HepG2 (cell line): Measurements from ENCODE around the gene SRSF2. TPM values are rescaled to one million over a fixed set of nuclear protein-coding genes. Genes with fewer than 3 reads are reported as not detected.

Experiments
- ATF2 ChIP-seq: sonication (generic); formaldehyde crosslinking; IDR thresholded peaks from 2 replicates; pipeline ENCODE4 v1.4.0; 2020; ENCODE audit warnings: missing genetic modification reagents
- ATRX ChIP-seq: sonication (generic); formaldehyde crosslinking; IDR thresholded peaks from 2 replicates; pipeline ENCODE4 v1.4.0; 2020; ENCODE audit warnings: missing genetic modification reagents, borderline replicate concordance
- CENPT ChIP-seq: sonication (generic); formaldehyde crosslinking; IDR thresholded peaks from 2 replicates; pipeline ENCODE4 v1.8.0; 2022; ENCODE audit warnings: low read depth, mild to moderate bottlenecking, moderate library complexity, missing genetic modification reagents
- KDM5B ChIP-seq: sonication (generic); formaldehyde crosslinking; IDR thresholded peaks from 2 replicates; pipeline ENCODE4 v1.4.0; 2020; ENCODE audit warnings: missing genetic modification reagents, mild to moderate bottlenecking, borderline replicate concordance
- KLF9 ChIP-seq: IDR thresholded peaks from 2 replicates; pipeline ENCODE4 v1.6.1; 2016; ENCODE audit warnings: low read depth
- PHF8 ChIP-seq: sonication (generic); formaldehyde crosslinking; IDR thresholded peaks from 2 replicates; pipeline ENCODE4 v1.5.0; 2020; ENCODE audit warnings: missing genetic modification reagents
- RFX5 ChIP-seq: IDR thresholded peaks from 2 replicates; pipeline ENCODE4 v1.6.1; 2011; ENCODE audit warnings: low read depth, low read length, improper control_type of control experiment
- SMAD1 ChIP-seq: sonication (generic); formaldehyde crosslinking; IDR thresholded peaks from 2 replicates; pipeline ENCODE4 v1.4.0; 2020; ENCODE audit warnings: missing genetic modification reagents, low read depth, mild to moderate bottlenecking, borderline replicate concordance
- SP140L ChIP-seq: sonication (generic); formaldehyde crosslinking; IDR thresholded peaks from 2 replicates; pipeline ENCODE4 v1.4.0; 2020; ENCODE audit warnings: missing genetic modification reagents, borderline replicate concordance
- SSRP1 ChIP-seq: IDR thresholded peaks from 2 replicates; pipeline ENCODE4 v1.6.1; 2016; ENCODE audit warnings: control low read depth
- SUZ12 ChIP-seq: fragments of 150-350 bp; IDR thresholded peaks from 2 replicates; pipeline ENCODE4 v1.6.1; 2014; ENCODE audit warnings: low read depth, low read length
- TCF12 ChIP-seq, 2 experiments: fragments of 450-650 bp in 1 of 2; sonication (generic) in 1 of 2; formaldehyde crosslinking in 1 of 2; IDR thresholded peaks; 2 replicates each; pipeline versions ENCODE4 v1.6.1 to v1.8.0; 2017 to 2022; ENCODE audit warnings: antibody characterized with exemption in 1 of 2, mild to moderate bottlenecking in 1 of 2, missing genetic modification reagents in 1 of 2, moderate library complexity in 1 of 2
- THAP11 ChIP-seq: IDR thresholded peaks from 2 replicates; pipeline ENCODE4 v1.6.1; 2016; ENCODE audit warnings: missing biosample characterization, missing genetic modification reagents
- TOE1 ChIP-seq: sonication (generic); formaldehyde crosslinking; IDR thresholded peaks from 2 replicates; pipeline ENCODE4 v1.4.0; 2020; ENCODE audit warnings: mild to moderate bottlenecking, missing genetic modification reagents
- XBP1 ChIP-seq: sonication (generic); formaldehyde crosslinking; IDR thresholded peaks from 2 replicates; pipeline ENCODE4 v1.5.0; 2020; ENCODE audit warnings: missing genetic modification reagents
- ZBTB7A ChIP-seq: sonication (generic); formaldehyde crosslinking; IDR thresholded peaks from 2 replicates; pipeline ENCODE4 v1.8.0; 2022; ENCODE audit warnings: mild to moderate bottlenecking, missing genetic modification reagents
- ZEB1 ChIP-seq: IDR thresholded peaks from 2 replicates; pipeline ENCODE4 v1.6.1; 2012; ENCODE audit warnings: mild to moderate bottlenecking, low read depth, inconsistent platforms; ENCODE audit not compliant: insufficient replicate concordance
- ZNF136 ChIP-seq: sonication (generic); formaldehyde crosslinking; IDR thresholded peaks from 2 replicates; pipeline ENCODE4 v1.8.1; 2022; ENCODE audit warnings: low read depth, mild to moderate bottlenecking, moderate library complexity, missing genetic modification reagents
- ZNF230 ChIP-seq: sonication (generic); formaldehyde crosslinking; IDR thresholded peaks from 2 replicates; pipeline ENCODE4 v1.4.0; 2020; ENCODE audit warnings: mild to moderate bottlenecking, missing genetic modification reagents
- ZNF235 ChIP-seq: sonication (generic); formaldehyde crosslinking; IDR thresholded peaks from 2 replicates; pipeline ENCODE4 v1.8.1; 2023; ENCODE audit warnings: mild to moderate bottlenecking, missing genetic modification reagents, borderline replicate concordance
- ZNF335 ChIP-seq: sonication (generic); formaldehyde crosslinking; IDR thresholded peaks from 2 replicates; pipeline ENCODE4 v1.4.0; 2020; ENCODE audit warnings: missing genetic modification reagents
- ZNF543 ChIP-seq: sonication (generic); formaldehyde crosslinking; IDR thresholded peaks from 2 replicates; pipeline ENCODE4 v1.4.0; 2020; ENCODE audit warnings: mild to moderate bottlenecking, missing genetic modification reagents
- ZNF850 ChIP-seq: sonication (generic); formaldehyde crosslinking; conservative IDR thresholded peaks from 2 replicates; pipeline ENCODE4 v1.9.0; 2021; ENCODE audit warnings: mild to moderate bottlenecking, missing genetic modification reagents
- ZSCAN20 ChIP-seq: sonication (generic); formaldehyde crosslinking; IDR thresholded peaks from 2 replicates; pipeline ENCODE4 v1.4.0; 2020; ENCODE audit warnings: missing genetic modification reagents, mild to moderate bottlenecking, borderline replicate concordance
- polyA plus RNA-seq, 8 experiments: library from polyadenylated mRNA; depleted of rRNA in 3 of 8; stranded (reverse) in 7 of 8; unstranded in 1 of 8; fragments of >200 nt; fragmentation: Illumina TruSeq in 4 of 8; extraction: Trizol in 4 of 8; gene quantifications; 2 replicates each; pipeline versions ENCODE4 v1.2.1 to v1.2.3, GENCODE V29; 2011 to 2016; ENCODE audit warnings: low read depth in 4 of 8, missing spikeins in 1 of 8, mixed read lengths in 1 of 8; ENCODE audit not compliant: insufficient read depth in 1 of 8
- total RNA-seq, 5 experiments: library from RNA; depleted of rRNA; stranded (reverse); fragments of >200 nt; fragmentation: Illumina TruSeq; extraction: Trizol; gene quantifications; 2 replicates each; pipeline ENCODE4 v1.2.3, GENCODE V29; 2016; ENCODE audit warnings: low read depth in 1 of 5
- TF ChIP-seq, protein P1 (sequence below): IDR thresholded peaks from 2 replicates; pipeline ENCODE4 v1.6.1; 2016; ENCODE audit warnings: mild to moderate bottlenecking, missing biosample characterization, missing genetic modification reagents
- TF ChIP-seq, protein P2 (sequence below): sonication (generic); formaldehyde crosslinking; IDR thresholded peaks from 2 replicates; pipeline ENCODE4 v1.5.1; 2020; ENCODE audit warnings: mild to moderate bottlenecking, moderate library complexity, missing genetic modification reagents
- TF ChIP-seq, protein P3 (sequence below): sonication (generic); formaldehyde crosslinking; IDR thresholded peaks from 2 replicates; pipeline ENCODE4 v1.4.0; 2020; ENCODE audit warnings: missing genetic modification reagents

SRSF2 gene
- total and polyA plus RNA-seq, 2 of the 13 experiments (the other 11 are each of a cell fraction or from before 2014, with no cell fraction given): 306 to 319 TPM

DNA sequence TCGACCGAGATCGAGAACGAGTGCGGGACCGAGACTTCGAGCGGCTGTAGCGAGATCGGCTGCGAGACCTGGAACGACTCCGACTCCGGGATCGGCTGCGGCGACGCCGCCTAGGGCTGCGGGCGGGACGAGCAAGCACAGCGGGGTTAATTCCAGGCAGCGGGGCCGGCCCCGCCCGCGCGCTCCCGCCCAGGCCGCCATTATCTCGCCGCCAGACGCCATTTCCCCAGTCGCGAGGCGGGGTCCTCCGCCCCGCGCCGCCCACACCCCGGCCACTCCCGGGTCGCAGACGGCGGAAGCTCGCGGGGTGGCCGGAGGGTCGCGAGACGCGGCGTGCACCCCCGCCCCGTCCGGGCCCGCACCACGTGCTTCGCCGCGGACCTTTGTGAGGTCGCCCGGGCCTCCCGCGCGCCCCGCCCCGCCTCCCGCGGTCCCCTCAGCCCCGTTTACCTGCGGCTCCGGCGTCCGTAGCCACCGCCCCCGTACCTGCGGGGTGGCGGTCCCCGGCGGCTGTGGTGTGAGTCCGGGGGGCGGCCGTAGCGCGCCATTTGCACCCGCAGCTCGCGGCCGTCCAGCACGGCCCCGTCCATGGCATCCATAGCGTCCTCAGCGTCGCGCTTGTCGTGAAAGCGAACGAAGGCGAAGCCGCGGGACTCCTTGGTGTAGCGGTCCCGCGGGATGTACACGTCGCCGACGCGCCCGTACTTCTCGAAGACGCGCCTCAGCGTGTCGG, 616 bp downstream of the SRSF2 start (continued):
- no peak for TF ChIP-seq ATF2 (CRISPR knock-in tag)
- TF ChIP-seq RFX5: no peak
- no peak for TF ChIP-seq ZEB1
- no peak for TF ChIP-seq ZNF230
- TF ChIP-seq XBP1 (CRISPR knock-in tag): no peak
- TF ChIP-seq SMAD1 (CRISPR knock-in tag): no peak
- TF ChIP-seq ZSCAN20 (CRISPR knock-in tag): 0 out of 2 replicates have a peak, but pooled peaks have one; percentile 63
- TF ChIP-seq, protein P1, sequence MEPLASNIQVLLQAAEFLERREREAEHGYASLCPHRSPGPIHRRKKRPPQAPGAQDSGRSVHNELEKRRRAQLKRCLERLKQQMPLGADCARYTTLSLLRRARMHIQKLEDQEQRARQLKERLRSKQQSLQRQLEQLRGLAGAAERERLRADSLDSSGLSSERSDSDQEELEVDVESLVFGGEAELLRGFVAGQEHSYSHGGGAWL: no peak
- no peak for TF ChIP-seq KLF9 (CRISPR knock-in tag)
- TF ChIP-seq ZNF235 (CRISPR knock-in tag): no peak
- TF ChIP-seq ZBTB7A (CRISPR knock-in tag): no peak
- TF ChIP-seq CENPT (CRISPR knock-in tag): no peak; the same call in 1 of the 2 replicates
- TF ChIP-seq ZNF335: no peak
- no peak for TF ChIP-seq KDM5B (CRISPR knock-in tag)
- TF ChIP-seq, protein P2, sequence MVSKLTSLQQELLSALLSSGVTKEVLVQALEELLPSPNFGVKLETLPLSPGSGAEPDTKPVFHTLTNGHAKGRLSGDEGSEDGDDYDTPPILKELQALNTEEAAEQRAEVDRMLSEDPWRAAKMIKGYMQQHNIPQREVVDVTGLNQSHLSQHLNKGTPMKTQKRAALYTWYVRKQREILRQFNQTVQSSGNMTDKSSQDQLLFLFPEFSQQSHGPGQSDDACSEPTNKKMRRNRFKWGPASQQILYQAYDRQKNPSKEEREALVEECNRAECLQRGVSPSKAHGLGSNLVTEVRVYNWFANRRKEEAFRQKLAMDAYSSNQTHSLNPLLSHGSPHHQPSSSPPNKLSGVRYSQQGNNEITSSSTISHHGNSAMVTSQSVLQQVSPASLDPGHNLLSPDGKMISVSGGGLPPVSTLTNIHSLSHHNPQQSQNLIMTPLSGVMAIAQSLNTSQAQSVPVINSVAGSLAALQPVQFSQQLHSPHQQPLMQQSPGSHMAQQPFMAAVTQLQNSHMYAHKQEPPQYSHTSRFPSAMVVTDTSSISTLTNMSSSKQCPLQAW: no peak
- TF ChIP-seq ZNF543 (CRISPR knock-in tag): no peak
- TF ChIP-seq ZNF850 (CRISPR knock-in tag): no peak
- TF ChIP-seq SUZ12: no peak
- peak; percentile 53; the same call in 1 of the 2 replicates for TF ChIP-seq THAP11
- no peak for TF ChIP-seq ZNF136
- TF ChIP-seq, protein P3, sequence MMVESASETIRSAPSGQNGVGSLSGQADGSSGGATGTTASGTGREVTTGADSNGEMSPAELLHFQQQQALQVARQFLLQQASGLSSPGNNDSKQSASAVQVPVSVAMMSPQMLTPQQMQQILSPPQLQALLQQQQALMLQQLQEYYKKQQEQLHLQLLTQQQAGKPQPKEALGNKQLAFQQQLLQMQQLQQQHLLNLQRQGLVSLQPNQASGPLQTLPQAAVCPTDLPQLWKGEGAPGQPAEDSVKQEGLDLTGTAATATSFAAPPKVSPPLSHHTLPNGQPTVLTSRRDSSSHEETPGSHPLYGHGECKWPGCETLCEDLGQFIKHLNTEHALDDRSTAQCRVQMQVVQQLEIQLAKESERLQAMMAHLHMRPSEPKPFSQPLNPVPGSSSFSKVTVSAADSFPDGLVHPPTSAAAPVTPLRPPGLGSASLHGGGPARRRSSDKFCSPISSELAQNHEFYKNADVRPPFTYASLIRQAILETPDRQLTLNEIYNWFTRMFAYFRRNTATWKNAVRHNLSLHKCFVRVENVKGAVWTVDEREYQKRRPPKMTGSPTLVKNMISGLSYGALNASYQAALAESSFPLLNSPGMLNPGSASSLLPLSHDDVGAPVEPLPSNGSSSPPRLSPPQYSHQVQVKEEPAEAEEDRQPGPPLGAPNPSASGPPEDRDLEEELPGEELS (CRISPR knock-in tag): no peak
- no peak; the same call in 1 of the 2 replicates for TF ChIP-seq TOE1
- no peak for TF ChIP-seq PHF8 (CRISPR knock-in tag)
- no peak for TF ChIP-seq TCF12 (IDR thresholded peaks at IDR 0.05)
- TF ChIP-seq TCF12 (CRISPR knock-in tag; IDR thresholded peaks at IDR 0.05): no peak
- TF ChIP-seq SSRP1 (CRISPR knock-in tag): no peak
- TF ChIP-seq SP140L (CRISPR knock-in tag): no peak
- no peak for TF ChIP-seq ATRX (CRISPR knock-in tag)
